Measurements from ENCODE around the gene ACER1. TPM values are rescaled to one million over a fixed set of nuclear protein-coding genes. Genes with fewer than 3 reads are reported as not detected.
"Not testable (repeated sequence)": the region's sequence is repeated elsewhere in the genome, so short reads cannot be mapped to it uniquely, and the experiment has no call there.

Gene ACER1
- total and polyA plus RNA-seq, 2 experiments from 2014 or later = not detected

- no peak for TF ChIP-seq CTCF (IDR thresholded peaks at IDR 0.05; ENCODE audit: low read depth, low read length)
- H3K27me3 ChIP-seq = no peaks in the 10 kb centered on the region
- no peak overlapping the region for H3K27ac ChIP-seq
Measured at GRCh38 chr19:6319376-6319775, 14.0 kb downstream of the ACER1 start.

GRCh38 chr19:6318772-6319171, 14.6 kb downstream of the ACER1 start:
- H3K27ac ChIP-seq = no peak overlapping the region
- no peaks in the 10 kb centered on the region for H3K9me3 ChIP-seq (ENCODE audit: low read depth)

More at GRCh38 chr19:6319376-6319775, 14.0 kb downstream of the ACER1 start:
- no peaks in the 10 kb centered on the region for H3K36me3 ChIP-seq
- H3K4me1 ChIP-seq (ENCODE audit: low read depth) = no peaks in the 10 kb centered on the region
- no peaks in the 10 kb centered on the region for H3K9me3 ChIP-seq (ENCODE audit: low read depth)
- DNase-seq (ENCODE audit: low read depth in 1 of 2, low spot score in 1 of 2) = no peak
- H3K4me3 ChIP-seq = no peak overlapping the region

GRCh38 chr19:6315646-6316045, 17.8 kb downstream of the ACER1 start:
- H3K27me3 ChIP-seq; H3K4me3 ChIP-seq; H3K9me3 ChIP-seq (ENCODE audit: low read depth); DNase-seq (ENCODE audit: low read depth in 1 of 2, low spot score in 1 of 2); H3K4me1 ChIP-seq (ENCODE audit: low read depth); H3K36me3 ChIP-seq; H3K27ac ChIP-seq: not testable (repeated sequence)

More at GRCh38 chr19:6318772-6319171, 14.6 kb downstream of the ACER1 start:
- Histone ChIP-seq H3K36me3 (no peaks in the 10 kb centered on the region), H3K4me3 (no peak overlapping the region), H3K27me3 (no peaks in the 10 kb centered on the region), H3K4me1 (ENCODE audit: low read depth) (no peaks in the 10 kb centered on the region)
- TF ChIP-seq CTCF (IDR thresholded peaks at IDR 0.05; ENCODE audit: low read depth, low read length) = no peak
- DNase-seq (ENCODE audit: low read depth in 1 of 2, low spot score in 1 of 2) = no peak

- no peaks in the 10 kb centered on the region for H3K4me1 ChIP-seq (ENCODE audit: low read depth)
- no peak for DNase-seq (ENCODE audit: low read depth in 1 of 2, low spot score in 1 of 2)
- no peak overlapping the region for H3K4me3 ChIP-seq
- TF ChIP-seq CTCF (IDR thresholded peaks at IDR 0.05; ENCODE audit: low read depth, low read length) = no peak
- no peaks in the 10 kb centered on the region for H3K27me3 ChIP-seq
- H3K9me3 ChIP-seq (ENCODE audit: low read depth) = no peaks in the 10 kb centered on the region
- no peaks in the 10 kb centered on the region for H3K36me3 ChIP-seq
- H3K27ac ChIP-seq = no peak overlapping the region
Measured at GRCh38 chr19:6313398-6313969, 19.9 kb downstream of the ACER1 start.

- no peak for DNase-seq (ENCODE audit: low read depth in 1 of 2, low spot score in 1 of 2)
- H3K27ac ChIP-seq = no peak overlapping the region
- H3K9me3 ChIP-seq (ENCODE audit: low read depth) = no peaks in the 10 kb centered on the region
- no peaks in the 10 kb centered on the region for H3K4me1 ChIP-seq (ENCODE audit: low read depth)
- H3K36me3 ChIP-seq = no peaks in the 10 kb centered on the region
- TF ChIP-seq CTCF (IDR thresholded peaks at IDR 0.05; ENCODE audit: low read depth, low read length) = peak; percentile 4
- no peak overlapping the region for H3K4me3 ChIP-seq
- H3K27me3 ChIP-seq = no peaks in the 10 kb centered on the region
Measured at GRCh38 chr19:6312018-6312417, 21.4 kb downstream of the ACER1 start.

- H3K9me3 ChIP-seq (ENCODE audit: low read depth) = no peaks in the 10 kb centered on the region
- no peak overlapping the region for H3K4me3 ChIP-seq
- TF ChIP-seq CTCF (IDR thresholded peaks at IDR 0.05; ENCODE audit: low read depth, low read length) = no peak
- no peaks in the 10 kb centered on the region for H3K4me1 ChIP-seq (ENCODE audit: low read depth)
- no peaks in the 10 kb centered on the region for H3K27me3 ChIP-seq
- H3K36me3 ChIP-seq = no peaks in the 10 kb centered on the region
- no peak for DNase-seq (ENCODE audit: low read depth in 1 of 2, low spot score in 1 of 2)
- no peak overlapping the region for H3K27ac ChIP-seq
Measured at GRCh38 chr19:6298413-6298812, 35.0 kb downstream of the ACER1 start.

Data from cardiac muscle cell (in vitro differentiated cells and primary cell).